GM12801 (cell line): ENCODE results near the gene FTCDNL1.

Experiments
- TF ChIP-seq, protein P1 (sequence below): IDR thresholded peaks from one replicate; pipeline ENCODE4 v1.5.1; 2011; ENCODE audit warnings: control low read depth; ENCODE audit not compliant: insufficient read length; ENCODE audit errors: extremely low read depth

FTCDNL1 gene

DNA sequence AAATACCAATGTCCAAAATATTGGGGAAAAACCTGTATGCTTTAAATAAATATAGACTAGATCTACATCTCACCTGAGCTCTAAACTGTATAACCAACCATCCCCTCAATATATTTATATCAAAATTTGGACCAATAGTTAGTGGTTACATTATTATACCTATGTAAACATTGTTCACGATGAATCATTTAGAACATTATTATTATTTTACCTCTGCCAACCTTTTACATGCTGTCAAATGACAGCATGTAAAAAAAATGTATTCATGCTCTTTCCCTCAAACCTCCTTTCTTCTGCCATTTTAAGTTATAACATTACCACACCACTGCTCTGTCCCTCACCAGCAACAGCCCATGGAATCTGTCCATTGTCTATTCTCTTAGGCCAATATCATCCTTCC, 9.6 kb downstream of the FTCDNL1 start:
- TF ChIP-seq, protein P1, sequence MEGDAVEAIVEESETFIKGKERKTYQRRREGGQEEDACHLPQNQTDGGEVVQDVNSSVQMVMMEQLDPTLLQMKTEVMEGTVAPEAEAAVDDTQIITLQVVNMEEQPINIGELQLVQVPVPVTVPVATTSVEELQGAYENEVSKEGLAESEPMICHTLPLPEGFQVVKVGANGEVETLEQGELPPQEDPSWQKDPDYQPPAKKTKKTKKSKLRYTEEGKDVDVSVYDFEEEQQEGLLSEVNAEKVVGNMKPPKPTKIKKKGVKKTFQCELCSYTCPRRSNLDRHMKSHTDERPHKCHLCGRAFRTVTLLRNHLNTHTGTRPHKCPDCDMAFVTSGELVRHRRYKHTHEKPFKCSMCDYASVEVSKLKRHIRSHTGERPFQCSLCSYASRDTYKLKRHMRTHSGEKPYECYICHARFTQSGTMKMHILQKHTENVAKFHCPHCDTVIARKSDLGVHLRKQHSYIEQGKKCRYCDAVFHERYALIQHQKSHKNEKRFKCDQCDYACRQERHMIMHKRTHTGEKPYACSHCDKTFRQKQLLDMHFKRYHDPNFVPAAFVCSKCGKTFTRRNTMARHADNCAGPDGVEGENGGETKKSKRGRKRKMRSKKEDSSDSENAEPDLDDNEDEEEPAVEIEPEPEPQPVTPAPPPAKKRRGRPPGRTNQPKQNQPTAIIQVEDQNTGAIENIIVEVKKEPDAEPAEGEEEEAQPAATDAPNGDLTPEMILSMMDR: no peak

DNA sequence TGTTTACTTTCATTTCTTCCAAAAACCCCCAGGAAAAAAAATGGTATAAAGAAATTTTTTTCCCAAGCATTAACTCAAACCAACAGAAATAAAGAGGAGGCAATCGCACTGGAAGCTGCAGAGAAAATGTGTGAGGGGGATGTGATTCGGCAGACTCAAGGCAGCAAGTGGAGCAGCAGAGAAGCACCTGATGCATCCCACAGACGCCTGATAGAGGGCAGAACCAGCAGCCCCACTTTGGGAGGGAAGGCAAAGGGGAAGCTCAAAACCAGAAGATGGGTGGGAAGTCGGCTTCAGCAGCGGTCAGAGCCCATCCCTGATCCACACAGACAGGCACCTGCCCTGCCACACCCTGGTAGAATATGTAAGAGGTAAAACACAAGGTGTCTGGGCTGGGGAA, 12.6 kb downstream of the FTCDNL1 start:
- TF ChIP-seq, protein P1: no peak

DNA sequence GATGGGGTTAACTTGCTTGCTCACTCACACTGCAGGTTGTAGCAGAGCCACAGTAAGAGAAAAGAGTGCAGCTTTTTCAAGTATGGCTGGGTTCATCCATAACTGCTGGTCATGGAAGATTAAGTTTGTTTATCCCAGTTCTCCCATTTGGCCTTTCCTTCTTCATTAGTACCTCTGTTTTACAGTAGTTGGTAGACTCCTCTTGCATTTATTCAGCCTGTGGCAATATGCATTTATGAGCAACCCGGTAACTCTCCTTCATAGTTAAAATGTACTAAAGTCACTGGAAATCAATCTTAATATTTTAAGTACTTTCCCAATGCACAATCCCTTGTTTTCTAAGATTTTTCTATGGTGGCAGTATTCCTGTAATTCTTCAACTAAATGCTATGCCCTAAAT, 14.0 kb downstream of the FTCDNL1 start:
- TF ChIP-seq, protein P1: no peak

DNA sequence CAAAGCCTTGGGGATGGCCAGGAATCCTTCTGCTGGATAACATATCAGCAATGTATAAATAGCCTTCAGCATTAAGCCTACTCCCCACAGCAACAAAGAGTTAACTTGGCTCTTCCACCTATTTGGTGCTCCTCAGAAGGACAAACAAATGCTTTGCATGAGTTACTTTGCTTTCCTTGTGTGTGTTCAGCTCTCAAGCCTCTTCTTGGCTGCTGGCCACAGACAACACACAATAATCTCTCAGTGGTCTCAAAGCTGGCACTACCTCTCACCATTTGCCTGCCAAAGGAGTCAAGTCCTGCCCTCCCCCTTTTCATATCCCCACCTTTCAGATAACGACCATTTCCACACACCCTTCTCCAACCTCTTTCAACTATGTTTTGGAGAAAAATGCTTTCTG, 17.5 kb downstream of the FTCDNL1 start:
- TF ChIP-seq, protein P1: no peak

DNA sequence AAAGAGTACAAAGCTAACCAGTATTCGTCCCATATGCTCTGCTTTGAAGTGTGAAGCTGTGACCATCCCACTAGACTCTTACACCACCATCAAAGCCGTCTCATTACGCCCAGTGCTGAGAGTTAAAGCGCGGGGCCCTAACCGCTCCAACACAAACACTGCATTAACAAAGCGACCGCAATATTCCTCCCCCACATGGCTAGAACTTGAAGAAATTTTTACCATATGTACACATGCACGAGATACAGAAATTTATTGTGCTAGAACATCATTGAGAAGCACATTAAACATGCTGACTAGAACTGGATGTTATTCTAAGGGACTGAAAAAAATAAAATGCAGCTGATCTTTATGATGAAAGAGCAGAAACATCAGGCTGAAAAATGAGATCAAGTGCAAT, 20.5 kb downstream of the FTCDNL1 start:
- TF ChIP-seq, protein P1: no peak

DNA sequence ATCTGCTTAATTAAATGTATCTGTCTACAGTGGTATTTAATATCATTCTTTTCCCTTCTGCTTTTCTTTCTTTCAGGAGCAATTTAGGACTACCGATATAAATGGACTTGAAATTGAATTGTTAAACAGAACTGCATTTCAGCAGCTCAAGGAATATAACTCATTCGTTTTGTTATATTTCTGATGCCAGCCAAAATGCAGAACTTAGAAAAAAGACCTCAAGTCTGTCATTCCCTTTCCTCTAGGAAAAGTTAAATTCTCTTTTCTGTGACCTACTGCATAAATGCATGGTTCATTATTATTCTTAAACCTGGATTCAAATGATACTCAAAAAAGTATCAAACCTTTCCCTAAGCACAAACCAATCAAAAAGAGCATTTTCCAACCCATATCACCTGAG, 21.4 kb downstream of the FTCDNL1 start:
- TF ChIP-seq, protein P1: no peak

DNA sequence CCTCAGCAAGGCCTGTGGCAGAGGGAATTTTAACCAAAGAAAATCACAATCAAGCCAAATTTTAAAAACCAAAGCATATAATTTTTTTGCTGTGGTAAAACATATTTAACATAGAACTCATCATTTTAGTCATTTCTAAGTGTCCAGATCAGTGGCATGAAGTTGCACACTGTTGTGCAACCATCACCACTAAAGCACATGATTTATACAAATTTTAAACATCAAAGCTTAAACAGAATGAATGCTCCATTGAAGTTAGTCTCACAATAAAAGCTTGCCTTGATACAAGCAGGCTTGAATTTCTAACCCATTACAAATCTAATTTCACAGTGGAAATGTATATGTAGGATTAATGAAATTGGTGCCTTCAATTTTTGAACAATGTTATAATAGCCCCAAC, 31.2 kb downstream of the FTCDNL1 start:
- TF ChIP-seq, protein P1: no peak

DNA sequence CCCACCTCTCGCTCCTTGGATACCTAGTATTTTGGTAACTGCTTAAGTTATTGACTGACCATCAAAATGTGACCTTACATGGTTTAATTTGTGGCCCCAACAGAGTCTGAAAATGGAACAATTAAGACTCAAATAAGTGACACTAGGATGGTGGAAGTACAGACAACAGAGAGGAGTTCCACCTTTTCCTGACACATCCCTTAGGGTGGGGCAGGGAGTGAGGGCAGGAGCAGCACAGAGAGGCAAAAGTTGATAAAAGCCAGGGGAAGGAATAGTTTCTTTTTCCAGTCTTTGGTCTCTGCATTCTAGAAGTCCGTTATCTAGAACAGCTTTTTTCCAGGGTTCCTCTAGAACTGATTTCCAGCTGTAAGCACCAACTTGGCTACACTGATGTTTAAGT, 32.2 kb downstream of the FTCDNL1 start:
- TF ChIP-seq, protein P1: no peak
